ENCODE measurements around the gene ENO3. TPM values are rescaled to one million over a fixed set of nuclear protein-coding genes. Genes with fewer than 3 reads are reported as not detected.

Gene ENO3
- total and polyA plus RNA-seq, 2 donors (not counting 3 experiments of a cell fraction or from before 2014, with no cell fraction given) = 5.5 to 5.9 TPM

GRCh38 chr17:4974115-4974670, 23.3 kb downstream of the ENO3 start:
- BruUV-seq (replicated peaks) = no TSS peak
- Histone ChIP-seq H3K4me3 (replicated peaks in 1 of 3; ENCODE audit: insufficient read depth in 1 of 3, low read depth in 1 of 3, low read length in 3 of 3) (no peak overlapping the region), H3K27ac (ENCODE audit: insufficient read depth, low read depth, low read length) (no peak overlapping the region), H2AFZ (ENCODE audit: low read depth, low read length) (no peak overlapping the region), H3K4me1 (ENCODE audit: control insufficient read depth, extremely low read depth, insufficient read depth, low read length) (peaks cover 3% of the 10 kb centered on the region), H3K4me2 (ENCODE audit: insufficient read depth, low read length) (no peak overlapping the region), H3K27me3 (ENCODE audit: control insufficient read depth in 2 of 2, insufficient read depth in 2 of 2, low read length in 2 of 2) (no peaks in the 10 kb centered on the region), H3K36me3 (ENCODE audit: control insufficient read depth in 2 of 2, extremely low read depth in 1 of 2, insufficient read depth in 2 of 2, low read length in 2 of 2) (peaks cover 26 to 58% of the 10 kb centered on the region in 2 experiments), H3K79me2 (ENCODE audit: control insufficient read depth, insufficient read depth, low read length) (no peaks in the 10 kb centered on the region), H3K9me1 (replicated peaks; ENCODE audit: control insufficient read depth, extremely low read depth, insufficient read depth, low read length) (no peaks in the 10 kb centered on the region), H4K20me1 (replicated peaks; ENCODE audit: control insufficient read depth, extremely low read depth, insufficient read depth, low read length) (no peaks in the 10 kb centered on the region), H3K9me3 (replicated peaks; ENCODE audit: control insufficient read depth, insufficient read depth, low read length) (no peaks in the 10 kb centered on the region), H3K9ac (replicated peaks; ENCODE audit: extremely low read depth, insufficient read depth, low read length) (no peak overlapping the region)
- ChIA-PET POLR2A (no interaction called here), CTCF (interaction anchor here (0.6 to 1.1 kb wide), 2 partner anchors 14 to 89 kb away, joined by 3 read pairs; no protein-coding TSS in a partner anchor)
- dilution Hi-C loops (cut with MboI; ENCODE audit: extremely low pct_ligation_motif_present, low sequenced_read_pairs) = no loop called here
- no peak for DNase-seq (ENCODE audit: low read depth, low spot score)
- TF ChIP-seq EZH2 (IDR thresholded peaks at IDR 0.05; ENCODE audit: borderline replicate concordance, low read depth, low read length, severe bottlenecking) = no peak
- TF ChIP-seq POLR2AphosphoS5 (IDR thresholded peaks at IDR 0.05; ENCODE audit: insufficient read depth, low read depth, low read length) = no peak
- TF ChIP-seq CTCF (IDR thresholded peaks at IDR 0.05; ENCODE audit: extremely low read depth in 1 of 2, insufficient read depth in 1 of 2, low read depth in 1 of 2, low read length in 2 of 2) = no peak
- TF ChIP-seq MAX (IDR thresholded peaks at IDR 0.05; ENCODE audit: insufficient read depth, insufficient read length) = no peak
- no peak for TF ChIP-seq GATA2 (IDR thresholded peaks at IDR 0.05; ENCODE audit: insufficient read depth, insufficient read length, low read depth, low read length)
- TF ChIP-seq MYC (IDR thresholded peaks at IDR 0.05; ENCODE audit: low read depth, low read length) = no peak
- TF ChIP-seq POLR2A (IDR thresholded peaks at IDR 0.05; ENCODE audit: low read depth, low read length) = no peak
- TF ChIP-seq FOS (IDR thresholded peaks at IDR 0.05; ENCODE audit: borderline replicate concordance, insufficient read depth, low read length) = no peak
- no peak for TF ChIP-seq JUN (IDR thresholded peaks at IDR 0.05; ENCODE audit: borderline replicate concordance, insufficient read depth, insufficient read length, low read depth)
- intact Hi-C loops (cut with micrococcal nuclease) = no loop called here
- FAIRE-seq = no peak

All from endothelial cell of umbilical vein (primary cell).